Natural killer cell (primary cell): ENCODE data around the gene GIMAP1. TPM values are rescaled to one million over a fixed set of nuclear protein-coding genes. Genes with fewer than 3 reads are reported as not detected.

Source experiments
- ATAC-seq, 3 donors: fragments of 150-1000 bp in 2 of 3; fragments of 200-7000 bp in 1 of 3; cut with Tn5 transposase; 1 replicate in 1 of 3; 2 replicates in 2 of 3; pipeline ENCODE4 v1.10.0; 2021; ENCODE audit warnings: mild to moderate bottlenecking in 2 of 3, moderate library complexity in 2 of 3
- DNase-seq, 2 donors: peaks; one replicate each; pipeline versions ENCODE4 v3.0.0 to v3.0.0-alpha.2; 2013 to 2021; ENCODE audit warnings: mixed read lengths in 1 of 2
- H3K27ac ChIP-seq: one replicate; pipeline ENCODE4 v1.5.1; 2013; ENCODE audit warnings: mild to moderate bottlenecking, low read length
- H3K27me3 ChIP-seq: one replicate; pipeline ENCODE4 v1.6.1; 2013; ENCODE audit warnings: low read length; ENCODE audit not compliant: control insufficient read depth, insufficient read depth
- H3K36me3 ChIP-seq: one replicate; pipeline ENCODE4 v1.6.1; 2013; ENCODE audit warnings: low read length; ENCODE audit not compliant: control insufficient read depth, insufficient read depth
- H3K4me1 ChIP-seq: one replicate; pipeline ENCODE4 v1.6.1; 2013; ENCODE audit warnings: low read length; ENCODE audit not compliant: control insufficient read depth, insufficient read depth
- H3K4me3 ChIP-seq: one replicate; pipeline ENCODE4 v1.5.1; 2013; ENCODE audit warnings: low read length
- H3K9me3 ChIP-seq: one replicate; pipeline ENCODE4 v1.6.1; 2013; ENCODE audit warnings: low read length; ENCODE audit not compliant: control insufficient read depth, insufficient read depth
- H3K27ac Mint-ChIP-seq, 2 donors: one replicate each; pipeline ENCODE4 v1.8.0; 2022; ENCODE audit warnings: mild to moderate bottlenecking in 2 of 2, mixed read lengths in 2 of 2, moderate library complexity in 1 of 2
- H3K27me3 Mint-ChIP-seq, 2 donors: one replicate each; pipeline ENCODE4 v1.8.0; 2022; ENCODE audit warnings: low read depth in 2 of 2, mixed read lengths in 2 of 2
- H3K36me3 Mint-ChIP-seq: one replicate; pipeline ENCODE4 v1.8.0; 2022; ENCODE audit warnings: mixed read lengths
- H3K4me1 Mint-ChIP-seq, 2 donors: one replicate each; pipeline ENCODE4 v1.8.0; 2022; ENCODE audit warnings: mixed read lengths in 2 of 2
- H3K4me3 Mint-ChIP-seq: one replicate; pipeline ENCODE4 v1.8.0; 2022; ENCODE audit warnings: mild to moderate bottlenecking, moderate library complexity, mixed read lengths
- H3K9me3 Mint-ChIP-seq, 2 donors: one replicate each; pipeline ENCODE4 v1.8.0; 2022; ENCODE audit warnings: mixed read lengths in 2 of 2
- WGBS: methylation state at CpG from one replicate; pipeline ENCODE4 v1.1.7; 2013; ENCODE audit warnings: missing lambda C conversion rate; ENCODE audit not compliant: insufficient coverage; 5-methylcytosine and 5-hydroxymethylcytosine counted together
- intact Hi-C: fragments of 100-400 bp; cut with micrococcal nuclease; formaldehyde crosslinking; loops from one replicate; pipeline ENCODE4 v1.14.2; 2022
- total RNA-seq, 4 donors: library from RNA; stranded (reverse); fragments of 120-200 nt in 1 of 4; gene quantifications; one replicate each; pipeline versions ENCODE4 v1.2.3 to v1.2.4, GENCODE V29; 2013 to 2022
- TF ChIP-seq, protein P1 (sequence below): fragments of 200-600 bp; IDR thresholded peaks from one replicate; pipeline ENCODE4 v1.8.0; 2022; ENCODE audit warnings: antibody characterized with exemption

Gene GIMAP1
- total RNA-seq, 3 donors from 2014 or later (not counting 1 experiment from before 2014, with no cell fraction given): 11.1 to 23.9 (median 13.3) TPM

DNA sequence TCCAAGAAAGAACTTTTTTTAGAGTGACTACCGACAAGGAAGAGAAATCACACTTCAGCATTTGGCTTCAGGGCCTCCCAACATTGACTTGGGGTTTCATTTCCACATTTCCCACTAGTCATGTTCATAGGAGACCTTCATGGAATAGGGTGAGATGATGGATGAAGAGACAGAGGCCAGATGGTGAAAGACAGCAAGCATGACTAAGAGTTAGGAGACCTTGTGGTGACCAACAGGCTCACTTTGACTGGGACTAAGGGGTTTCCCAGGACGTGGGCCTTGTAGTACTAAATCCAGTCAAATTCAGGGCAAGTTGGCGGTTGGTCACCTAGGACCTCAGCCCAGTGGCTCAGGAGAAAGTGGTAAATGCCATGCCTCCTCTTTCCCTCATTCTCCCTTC lies 17.8 kb downstream of the GIMAP1 start:
- Histone ChIP-seq H3K27me3 (no peaks in the 10 kb centered on the region), H3K36me3 (no peaks in the 10 kb centered on the region), H3K9me3 (no peaks in the 10 kb centered on the region), H3K4me3 (no peak overlapping the region), H3K4me1 (peaks cover 24% of the 10 kb centered on the region), H3K27ac (no peak overlapping the region)
- ATAC-seq (no peak), DNase-seq (no peak)
- Mint-ChIP-seq H3K9me3 (no peaks in the 10 kb centered on the region), H3K4me1 (peaks cover 50 to 59% of the 10 kb centered on the region in 2 donors), H3K36me3 (peaks cover 8% of the 10 kb centered on the region), H3K27ac (peak overlapping the region in 1 of 2 donors; percentile 88), H3K4me3 (no peak overlapping the region), H3K27me3 (no peaks in the 10 kb centered on the region)
- TF ChIP-seq, protein P1, sequence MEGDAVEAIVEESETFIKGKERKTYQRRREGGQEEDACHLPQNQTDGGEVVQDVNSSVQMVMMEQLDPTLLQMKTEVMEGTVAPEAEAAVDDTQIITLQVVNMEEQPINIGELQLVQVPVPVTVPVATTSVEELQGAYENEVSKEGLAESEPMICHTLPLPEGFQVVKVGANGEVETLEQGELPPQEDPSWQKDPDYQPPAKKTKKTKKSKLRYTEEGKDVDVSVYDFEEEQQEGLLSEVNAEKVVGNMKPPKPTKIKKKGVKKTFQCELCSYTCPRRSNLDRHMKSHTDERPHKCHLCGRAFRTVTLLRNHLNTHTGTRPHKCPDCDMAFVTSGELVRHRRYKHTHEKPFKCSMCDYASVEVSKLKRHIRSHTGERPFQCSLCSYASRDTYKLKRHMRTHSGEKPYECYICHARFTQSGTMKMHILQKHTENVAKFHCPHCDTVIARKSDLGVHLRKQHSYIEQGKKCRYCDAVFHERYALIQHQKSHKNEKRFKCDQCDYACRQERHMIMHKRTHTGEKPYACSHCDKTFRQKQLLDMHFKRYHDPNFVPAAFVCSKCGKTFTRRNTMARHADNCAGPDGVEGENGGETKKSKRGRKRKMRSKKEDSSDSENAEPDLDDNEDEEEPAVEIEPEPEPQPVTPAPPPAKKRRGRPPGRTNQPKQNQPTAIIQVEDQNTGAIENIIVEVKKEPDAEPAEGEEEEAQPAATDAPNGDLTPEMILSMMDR: no peak
- intact Hi-C loops: no loop called here
- WGBS: 90% methylated on average over 3 of the region's 3 CpGs

DNA sequence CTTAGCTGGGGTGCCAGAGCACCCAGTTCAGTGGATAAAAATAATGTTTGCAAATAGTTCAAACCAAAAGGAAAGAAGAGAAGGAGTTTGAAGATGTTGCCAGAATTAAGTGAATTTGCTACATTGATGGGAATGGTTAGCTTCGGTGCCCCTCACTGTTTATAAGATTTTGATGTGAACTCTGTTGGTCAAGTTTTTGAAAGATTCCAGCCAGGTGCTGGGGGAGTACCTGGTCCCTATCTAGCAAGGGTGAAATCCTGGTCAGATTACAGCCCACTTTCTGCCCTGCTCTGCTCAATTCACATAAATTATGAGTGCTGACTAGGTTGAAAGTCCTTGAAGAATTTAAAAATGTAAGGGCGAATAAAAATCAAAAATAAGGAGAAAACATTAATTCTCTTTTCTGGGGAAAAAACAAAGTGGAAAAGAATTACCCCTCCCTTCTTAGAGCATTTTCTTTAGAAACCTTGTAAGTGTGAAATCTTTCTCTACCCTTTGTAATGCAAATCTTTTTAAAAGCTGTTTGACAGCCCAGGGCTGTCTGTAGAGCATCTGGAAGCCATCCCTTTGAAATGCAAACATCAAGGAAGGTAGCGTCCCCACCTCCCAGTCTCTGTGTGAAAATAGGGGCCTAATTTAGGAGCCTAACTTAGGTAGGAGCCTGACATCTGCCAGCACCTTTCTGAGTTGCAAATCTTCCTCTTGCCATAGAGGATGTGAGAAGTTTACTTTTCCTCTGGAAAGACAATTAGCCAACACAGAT lies 19.4 kb downstream of the GIMAP1 start:
- ATAC-seq (no peak), DNase-seq (no peak)
- H3K4me3 ChIP-seq: no peak overlapping the region
- peaks cover 29% of the 10 kb centered on the region for H3K4me1 ChIP-seq
- peak overlapping the region; percentile 91 for H3K4me3 Mint-ChIP-seq
- no peaks in the 10 kb centered on the region for H3K27me3 Mint-ChIP-seq
- TF ChIP-seq, protein P1: no peak
- no peaks in the 10 kb centered on the region for H3K9me3 Mint-ChIP-seq
- peaks cover 58 to 66% of the 10 kb centered on the region in 2 donors for H3K4me1 Mint-ChIP-seq
- H3K9me3 ChIP-seq: no peaks in the 10 kb centered on the region
- peak overlapping the region in 1 of 2 donors; percentile 86 for H3K27ac Mint-ChIP-seq
- intact Hi-C loops: loop anchor here (5.0 kb wide), 3 partner anchors 48 to 283 kb away; partner anchors contain the start of genes GIMAP2, GIMAP4 and GIMAP8
- H3K27ac ChIP-seq: no peak overlapping the region
- H3K36me3 Mint-ChIP-seq: peaks cover 16% of the 10 kb centered on the region
- WGBS: 97% methylated on average over 2 of the region's 3 CpGs
- H3K36me3 ChIP-seq: peaks cover 8% of the 10 kb centered on the region
- no peaks in the 10 kb centered on the region for H3K27me3 ChIP-seq

DNA sequence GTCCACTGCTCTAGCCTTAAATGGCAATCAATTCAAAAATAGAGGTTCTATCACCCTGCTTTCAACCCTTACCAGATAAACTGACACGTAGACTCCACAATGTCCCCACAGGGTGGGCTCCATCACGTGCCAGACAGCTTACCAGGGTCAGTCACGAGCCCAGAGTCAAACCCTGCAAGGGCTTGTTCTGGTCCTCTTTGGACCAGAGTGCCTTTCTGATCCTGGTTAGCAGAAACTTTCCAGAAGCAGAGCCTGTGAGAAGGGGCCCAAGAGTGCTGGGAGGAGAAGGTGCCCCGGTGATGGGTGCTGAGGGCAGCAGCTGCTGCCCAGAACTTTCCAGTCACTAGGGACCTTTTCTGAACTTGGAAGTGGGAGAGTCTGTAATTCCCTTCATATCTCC lies 20.5 kb downstream of the GIMAP1 start:
- Histone ChIP-seq H3K4me3 (peak overlapping the region; percentile 84), H3K36me3 (peaks cover 19% of the 10 kb centered on the region), H3K27me3 (no peaks in the 10 kb centered on the region), H3K9me3 (no peaks in the 10 kb centered on the region), H3K4me1 (peaks cover 35% of the 10 kb centered on the region), H3K27ac (peak overlapping the region; percentile 64)
- peaks cover 66 to 71% of the 10 kb centered on the region in 2 donors for H3K4me1 Mint-ChIP-seq
- H3K36me3 Mint-ChIP-seq: peaks cover 27% of the 10 kb centered on the region
- ATAC-seq (peak; percentile 3 to 19 (median 14)), DNase-seq (no peak)
- no peaks in the 10 kb centered on the region for H3K9me3 Mint-ChIP-seq
- H3K27ac Mint-ChIP-seq: peak overlapping the region; percentile 86 to 91
- H3K4me3 Mint-ChIP-seq: peak overlapping the region; percentile 91
- intact Hi-C loops: loop anchor here (5.0 kb wide), 3 partner anchors 50 to 285 kb away; partner anchors contain the start of genes GIMAP2, GIMAP4 and GIMAP8
- WGBS: 49% methylated on average over 4 of the region's 4 CpGs
- H3K27me3 Mint-ChIP-seq: no peaks in the 10 kb centered on the region
- TF ChIP-seq, protein P1: no peak
